Omental fat pad (tissue), 4 donors: ENCODE measurements around the gene ASTN2. TPM values are rescaled to one million over a fixed set of nuclear protein-coding genes. Genes with fewer than 3 reads are reported as not detected.

Experiments
- ATAC-seq: fragments of 150-250 bp; one replicate; pipeline ENCODE4 v1.9.1; 2016; ENCODE audit warnings: mild to moderate bottlenecking, moderate library complexity; ENCODE audit not compliant: low FRiP score
- DNase-seq: peaks from one replicate; pipeline ENCODE4 v3.0.0-alpha.2; 2019; ENCODE audit warnings: low spot score
- total RNA-seq, 4 donors: library from RNA; depleted of rRNA; stranded (reverse); fragments of >200 nt; gene quantifications; one replicate each; pipeline ENCODE4 v1.1.0, GENCODE V29; 2016
- TF ChIP-seq, protein P1 (sequence below), 3 donors: fragments of 450-650 bp; IDR thresholded peaks; one replicate each; pipeline ENCODE4 v1.5.1; 2016 to 2017; ENCODE audit warnings: antibody characterized with exemption in 3 of 3, mild to moderate bottlenecking in 3 of 3, moderate library complexity in 2 of 3

ASTN2 gene
- total RNA-seq, 4 donors from 2014 or later: 1.1 to 8.4 (median 3.6) TPM

DNA sequence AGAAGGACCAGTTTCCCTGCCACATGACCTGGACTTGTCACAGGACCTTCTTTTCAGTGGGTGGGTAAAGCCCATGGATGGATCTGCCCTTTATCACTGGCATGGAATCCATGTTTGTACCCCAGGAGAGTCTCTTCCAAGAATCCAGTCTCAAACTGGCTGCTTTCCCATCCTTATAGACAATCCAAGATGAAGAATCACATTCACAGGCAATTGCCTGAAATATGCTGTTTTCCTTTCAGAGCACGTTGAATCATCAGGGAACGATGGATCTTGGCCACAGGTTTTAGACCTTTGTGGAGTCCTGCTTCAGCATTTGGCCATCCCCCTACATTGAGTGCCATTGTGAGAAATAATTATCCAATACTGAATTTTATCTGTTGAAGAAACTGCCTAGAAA lies 319.8 kb downstream of the ASTN2 start:
- TF ChIP-seq, protein P1, sequence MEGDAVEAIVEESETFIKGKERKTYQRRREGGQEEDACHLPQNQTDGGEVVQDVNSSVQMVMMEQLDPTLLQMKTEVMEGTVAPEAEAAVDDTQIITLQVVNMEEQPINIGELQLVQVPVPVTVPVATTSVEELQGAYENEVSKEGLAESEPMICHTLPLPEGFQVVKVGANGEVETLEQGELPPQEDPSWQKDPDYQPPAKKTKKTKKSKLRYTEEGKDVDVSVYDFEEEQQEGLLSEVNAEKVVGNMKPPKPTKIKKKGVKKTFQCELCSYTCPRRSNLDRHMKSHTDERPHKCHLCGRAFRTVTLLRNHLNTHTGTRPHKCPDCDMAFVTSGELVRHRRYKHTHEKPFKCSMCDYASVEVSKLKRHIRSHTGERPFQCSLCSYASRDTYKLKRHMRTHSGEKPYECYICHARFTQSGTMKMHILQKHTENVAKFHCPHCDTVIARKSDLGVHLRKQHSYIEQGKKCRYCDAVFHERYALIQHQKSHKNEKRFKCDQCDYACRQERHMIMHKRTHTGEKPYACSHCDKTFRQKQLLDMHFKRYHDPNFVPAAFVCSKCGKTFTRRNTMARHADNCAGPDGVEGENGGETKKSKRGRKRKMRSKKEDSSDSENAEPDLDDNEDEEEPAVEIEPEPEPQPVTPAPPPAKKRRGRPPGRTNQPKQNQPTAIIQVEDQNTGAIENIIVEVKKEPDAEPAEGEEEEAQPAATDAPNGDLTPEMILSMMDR (IDR thresholded peaks at IDR 0.05): no peak
- ATAC-seq (no peak), DNase-seq (no peak)

- ATAC-seq: no peak
Observed at GRCh38 chr9:117093891-117094844, 320.7 kb downstream of the ASTN2 start.

GRCh38 chr9:117092582-117092981 lies 322.3 kb downstream of the ASTN2 start:
- TF ChIP-seq, protein P1 (IDR thresholded peaks at IDR 0.05): no peak
- DNase-seq (no peak), ATAC-seq (no peak)

More at GRCh38 chr9:117093891-117094844, 320.7 kb downstream of the ASTN2 start:
- TF ChIP-seq, protein P1 (IDR thresholded peaks at IDR 0.05): no peak
- no peak for DNase-seq

DNA sequence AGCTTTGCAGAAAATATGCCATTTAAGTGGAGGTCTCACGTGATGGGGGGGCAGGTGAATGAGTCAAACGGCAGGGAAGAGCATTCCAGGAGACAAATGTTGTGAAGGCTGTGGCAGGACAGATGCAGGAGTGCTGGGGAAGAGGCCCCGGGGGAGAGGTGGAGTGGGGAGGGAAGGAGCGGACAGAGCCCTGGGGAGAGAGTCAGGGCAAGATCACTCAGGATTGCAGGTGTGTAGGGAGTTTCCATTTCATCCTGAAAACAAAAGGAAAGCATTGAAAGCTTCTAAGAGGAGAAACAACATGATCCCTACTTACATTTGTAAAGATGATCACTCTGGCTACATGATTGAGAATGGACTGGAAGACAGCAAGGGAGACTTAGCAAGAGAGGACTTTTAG lies 323.3 kb downstream of the ASTN2 start:
- DNase-seq (no peak), ATAC-seq (no peak)

DNA sequence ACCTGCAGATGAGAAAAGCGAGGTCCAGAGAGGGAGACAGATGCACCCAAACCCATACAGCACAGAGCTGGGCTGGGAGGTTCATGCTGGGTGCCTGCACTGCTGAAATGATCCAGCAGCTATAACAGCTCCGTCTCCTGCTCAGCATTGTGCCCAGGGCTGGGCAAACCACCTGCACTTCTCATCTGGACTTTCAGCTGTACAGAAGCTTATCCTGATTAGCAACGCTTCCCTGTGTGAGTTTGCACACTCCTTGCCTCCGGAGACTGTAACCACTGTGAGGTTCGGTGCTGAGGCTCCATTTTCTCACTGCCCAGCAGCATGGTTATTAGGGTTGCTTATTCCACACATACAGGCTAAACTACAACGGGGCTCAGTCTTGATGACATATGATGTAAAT lies 326.1 kb downstream of the ASTN2 start:
- no peak for DNase-seq
- ATAC-seq: no peak
- TF ChIP-seq, protein P1 (IDR thresholded peaks at IDR 0.05): no peak

More for the DNA sequence above, 323.3 kb downstream of the ASTN2 start:
- TF ChIP-seq, protein P1 (IDR thresholded peaks at IDR 0.05): no peak

DNA sequence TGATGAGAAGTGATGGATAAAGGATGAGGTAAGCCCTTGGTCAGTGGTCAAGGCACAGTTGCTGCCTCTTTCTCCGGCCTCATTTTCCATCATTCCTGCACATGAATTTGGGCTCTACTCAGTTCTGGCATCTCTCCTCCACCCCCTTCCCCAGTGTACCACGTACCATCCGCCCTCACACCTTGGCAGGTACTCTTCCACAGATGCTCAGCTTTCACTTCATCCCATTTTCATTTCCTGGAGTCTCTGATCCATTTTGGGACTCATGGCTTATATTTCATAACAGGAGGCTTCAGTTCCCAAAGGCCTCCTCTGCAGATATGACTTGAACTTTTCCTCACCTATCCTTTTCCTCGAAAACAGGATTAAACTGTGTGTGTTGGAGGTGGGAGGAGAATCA lies 326.7 kb downstream of the ASTN2 start:
- ATAC-seq: no peak
- TF ChIP-seq, protein P1 (IDR thresholded peaks at IDR 0.05): no peak
- DNase-seq: no peak

GRCh38 chr9:117084221-117084620 lies 330.6 kb downstream of the ASTN2 start:
- DNase-seq: no peak
- no peak for ATAC-seq
- TF ChIP-seq, protein P1 (IDR thresholded peaks at IDR 0.05): no peak
